HepG2 (cell line): Measurements from ENCODE around the gene PKP4.

Source experiments
- ARNT ChIP-seq: fragments of 450-650 bp; IDR thresholded peaks from 2 replicates; pipeline ENCODE4 v1.6.1; 2017
- FOXM1 ChIP-seq: sonication (generic); formaldehyde crosslinking; IDR thresholded peaks from 2 replicates; pipeline ENCODE4 v1.5.0; 2020; ENCODE audit warnings: missing genetic modification reagents
- PBX3 ChIP-seq: sonication (generic); formaldehyde crosslinking; IDR thresholded peaks from 2 replicates; pipeline ENCODE4 v1.8.1; 2023; ENCODE audit warnings: missing genetic modification reagents, inconsistent platforms, borderline replicate concordance
- PTBP1 ChIP-seq: fragments of 200-400 bp; formaldehyde crosslinking; IDR thresholded peaks from 2 replicates; pipeline ENCODE4 v1.6.1; 2018; ENCODE audit warnings: low read length, low read depth; ENCODE audit not compliant: poor library complexity, severe bottlenecking
- ZNF10 ChIP-seq: sonication (generic); formaldehyde crosslinking; IDR thresholded peaks from 2 replicates; pipeline ENCODE4 v1.4.0; 2020; ENCODE audit warnings: mild to moderate bottlenecking, low read depth, missing genetic modification reagents, borderline replicate concordance
- TF ChIP-seq, protein P1 (sequence below): sonication (generic); formaldehyde crosslinking; IDR thresholded peaks from 2 replicates; pipeline ENCODE4 v1.5.0; 2020; ENCODE audit warnings: mild to moderate bottlenecking, missing genetic modification reagents, moderate library complexity

DNA sequence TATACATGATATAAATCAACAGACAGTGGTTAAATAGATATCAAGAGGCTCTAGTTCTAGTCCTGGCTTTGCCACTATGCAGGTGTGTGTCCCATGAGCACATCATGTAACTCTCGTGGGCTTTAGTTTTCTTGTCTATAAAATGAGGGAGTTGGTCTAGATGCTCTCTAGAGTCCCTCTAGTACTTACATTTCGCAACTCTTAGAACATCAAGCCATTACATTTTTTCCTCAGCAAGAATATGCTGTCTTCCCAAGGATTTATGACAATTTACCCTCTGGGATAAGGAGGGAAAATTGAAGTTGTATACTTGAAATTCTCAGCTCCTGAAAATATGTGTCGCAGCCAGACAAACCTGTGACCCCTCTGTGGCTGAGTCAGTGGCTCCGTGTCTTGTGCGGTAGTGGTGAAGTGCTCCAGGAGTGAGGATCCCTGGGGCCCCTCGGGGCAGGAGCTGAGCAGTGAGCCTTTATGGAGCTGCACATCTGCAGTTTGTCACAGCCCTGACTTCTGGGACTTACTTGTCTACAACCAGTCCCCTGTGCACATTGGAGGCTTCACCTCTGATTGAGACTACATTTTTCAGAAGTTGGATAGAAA is 6.8 kb downstream of the PKP4 start:
- TF ChIP-seq, protein P1, sequence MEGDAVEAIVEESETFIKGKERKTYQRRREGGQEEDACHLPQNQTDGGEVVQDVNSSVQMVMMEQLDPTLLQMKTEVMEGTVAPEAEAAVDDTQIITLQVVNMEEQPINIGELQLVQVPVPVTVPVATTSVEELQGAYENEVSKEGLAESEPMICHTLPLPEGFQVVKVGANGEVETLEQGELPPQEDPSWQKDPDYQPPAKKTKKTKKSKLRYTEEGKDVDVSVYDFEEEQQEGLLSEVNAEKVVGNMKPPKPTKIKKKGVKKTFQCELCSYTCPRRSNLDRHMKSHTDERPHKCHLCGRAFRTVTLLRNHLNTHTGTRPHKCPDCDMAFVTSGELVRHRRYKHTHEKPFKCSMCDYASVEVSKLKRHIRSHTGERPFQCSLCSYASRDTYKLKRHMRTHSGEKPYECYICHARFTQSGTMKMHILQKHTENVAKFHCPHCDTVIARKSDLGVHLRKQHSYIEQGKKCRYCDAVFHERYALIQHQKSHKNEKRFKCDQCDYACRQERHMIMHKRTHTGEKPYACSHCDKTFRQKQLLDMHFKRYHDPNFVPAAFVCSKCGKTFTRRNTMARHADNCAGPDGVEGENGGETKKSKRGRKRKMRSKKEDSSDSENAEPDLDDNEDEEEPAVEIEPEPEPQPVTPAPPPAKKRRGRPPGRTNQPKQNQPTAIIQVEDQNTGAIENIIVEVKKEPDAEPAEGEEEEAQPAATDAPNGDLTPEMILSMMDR (CRISPR knock-in tag), result no peak
- TF ChIP-seq PTBP1, result no peak
- TF ChIP-seq FOXM1 (CRISPR knock-in tag), result no peak
- TF ChIP-seq ZNF10 (CRISPR knock-in tag), result no peak
- TF ChIP-seq PBX3 (CRISPR knock-in tag), result no peak
- TF ChIP-seq ARNT, result no peak
